ENCODE data around the gene ARSG.
A peak's percentile ranks its signal among the peaks of the same experiment; 100 is the strongest.

The ARSG gene

GRCh38 chr17:68292689-68293040 lies 1.4 kb downstream of the ARSG start:
- Mint-ChIP-seq H3K27me3 (no peaks in the 10 kb centered on the region), H3K4me1 (ENCODE audit: low read depth) (peaks cover 71% of the 10 kb centered on the region), H3K9me3 (no peaks in the 10 kb centered on the region), H3K36me3 (ENCODE audit: low read depth) (peaks cover 17% of the 10 kb centered on the region), H3K27ac (peak overlapping the region; percentile 88), H3K4me3 (peak overlapping the region; percentile 82)
- no peak for DNase-seq

GRCh38 chr17:68293490-68294195 lies 2.3 kb downstream of the ARSG start:
- no peaks in the 10 kb centered on the region for H3K27me3 Mint-ChIP-seq
- peaks cover 17% of the 10 kb centered on the region for H3K36me3 Mint-ChIP-seq (ENCODE audit: low read depth)
- peaks cover 73% of the 10 kb centered on the region for H3K4me1 Mint-ChIP-seq (ENCODE audit: low read depth)
- no peaks in the 10 kb centered on the region for H3K9me3 Mint-ChIP-seq
- H3K4me3 Mint-ChIP-seq: no peak overlapping the region
- DNase-seq: no peak
- H3K27ac Mint-ChIP-seq: no peak overlapping the region

- no peak overlapping the region for H3K4me3 Mint-ChIP-seq
- H3K36me3 Mint-ChIP-seq (ENCODE audit: low read depth): peaks cover 12% of the 10 kb centered on the region
- no peak overlapping the region for H3K27ac Mint-ChIP-seq
- H3K27me3 Mint-ChIP-seq: no peaks in the 10 kb centered on the region
- H3K4me1 Mint-ChIP-seq (ENCODE audit: low read depth): peaks cover 70% of the 10 kb centered on the region
- no peaks in the 10 kb centered on the region for H3K9me3 Mint-ChIP-seq
- no peak for DNase-seq
These were observed 2.9 kb downstream of the ARSG start for GRCh38 chr17:68294196-68294555.

GRCh38 chr17:68294617-68295016 lies 3.3 kb downstream of the ARSG start:
- no peak for DNase-seq
- H3K4me1 Mint-ChIP-seq (ENCODE audit: low read depth): peaks cover 66% of the 10 kb centered on the region
- H3K27ac Mint-ChIP-seq: no peak overlapping the region
- H3K9me3 Mint-ChIP-seq: no peaks in the 10 kb centered on the region
- H3K36me3 Mint-ChIP-seq (ENCODE audit: low read depth): peaks cover 11% of the 10 kb centered on the region
- H3K4me3 Mint-ChIP-seq: no peak overlapping the region
- H3K27me3 Mint-ChIP-seq: no peaks in the 10 kb centered on the region

- H3K27ac Mint-ChIP-seq: peak overlapping the region; percentile 7
- DNase-seq: peak; percentile 59
- H3K27me3 Mint-ChIP-seq: no peaks in the 10 kb centered on the region
- H3K4me1 Mint-ChIP-seq (ENCODE audit: low read depth): peaks cover 61% of the 10 kb centered on the region
- no peaks in the 10 kb centered on the region for H3K9me3 Mint-ChIP-seq
- H3K4me3 Mint-ChIP-seq: no peak overlapping the region
- peaks cover 9% of the 10 kb centered on the region for H3K36me3 Mint-ChIP-seq (ENCODE audit: low read depth)
These were observed 3.8 kb downstream of the ARSG start for GRCh38 chr17:68295086-68295485.

GRCh38 chr17:68296217-68297191 lies 5.2 kb downstream of the ARSG start:
- peaks cover 55% of the 10 kb centered on the region for H3K4me1 Mint-ChIP-seq (ENCODE audit: low read depth)
- H3K27me3 Mint-ChIP-seq: no peaks in the 10 kb centered on the region
- peak overlapping the region; percentile 38 for H3K27ac Mint-ChIP-seq
- H3K9me3 Mint-ChIP-seq: no peaks in the 10 kb centered on the region
- DNase-seq: peak; percentile 42
- no peaks in the 10 kb centered on the region for H3K36me3 Mint-ChIP-seq (ENCODE audit: low read depth)
- peak overlapping the region; percentile 59 for H3K4me3 Mint-ChIP-seq

- peaks cover 58% of the 10 kb centered on the region for H3K4me1 Mint-ChIP-seq (ENCODE audit: low read depth)
These were observed 5.9 kb downstream of the ARSG start for GRCh38 chr17:68297195-68297594.

GRCh38 chr17:68298601-68299000 lies 7.3 kb downstream of the ARSG start:
- Mint-ChIP-seq H3K27ac (no peak overlapping the region), H3K27me3 (no peaks in the 10 kb centered on the region), H3K9me3 (no peaks in the 10 kb centered on the region), H3K4me3 (no peak overlapping the region), H3K36me3 (ENCODE audit: low read depth) (no peaks in the 10 kb centered on the region), H3K4me1 (ENCODE audit: low read depth) (peaks cover 49% of the 10 kb centered on the region)
- no peak for DNase-seq

More at GRCh38 chr17:68297195-68297594, 5.9 kb downstream of the ARSG start:
- peak overlapping the region; percentile 38 for H3K27ac Mint-ChIP-seq
- H3K9me3 Mint-ChIP-seq: no peaks in the 10 kb centered on the region
- H3K4me3 Mint-ChIP-seq: peak overlapping the region; percentile 59
- H3K27me3 Mint-ChIP-seq: no peaks in the 10 kb centered on the region
- no peaks in the 10 kb centered on the region for H3K36me3 Mint-ChIP-seq (ENCODE audit: low read depth)
- no peak for DNase-seq

- H3K27me3 Mint-ChIP-seq: no peaks in the 10 kb centered on the region
- DNase-seq: no peak
- H3K27ac Mint-ChIP-seq: no peak overlapping the region
- H3K4me1 Mint-ChIP-seq (ENCODE audit: low read depth): peaks cover 38% of the 10 kb centered on the region
- H3K9me3 Mint-ChIP-seq: no peaks in the 10 kb centered on the region
- no peak overlapping the region for H3K4me3 Mint-ChIP-seq
- no peaks in the 10 kb centered on the region for H3K36me3 Mint-ChIP-seq (ENCODE audit: low read depth)
These were observed 8.5 kb downstream of the ARSG start for GRCh38 chr17:68299817-68300216.

GRCh38 chr17:68301438-68301959 lies 10.2 kb downstream of the ARSG start:
- no peaks in the 10 kb centered on the region for H3K9me3 Mint-ChIP-seq

GRCh38 chr17:68302066-68302564 lies 10.8 kb downstream of the ARSG start:
- H3K9me3 Mint-ChIP-seq: no peaks in the 10 kb centered on the region
- H3K27me3 Mint-ChIP-seq: no peaks in the 10 kb centered on the region
- H3K4me1 Mint-ChIP-seq (ENCODE audit: low read depth): peaks cover 19% of the 10 kb centered on the region
- peaks cover 2% of the 10 kb centered on the region for H3K36me3 Mint-ChIP-seq (ENCODE audit: low read depth)
- H3K4me3 Mint-ChIP-seq: no peak overlapping the region
- no peak for DNase-seq
- no peak overlapping the region for H3K27ac Mint-ChIP-seq

More at GRCh38 chr17:68301438-68301959, 10.2 kb downstream of the ARSG start:
- Mint-ChIP-seq H3K27me3 (no peaks in the 10 kb centered on the region), H3K27ac (no peak overlapping the region), H3K4me1 (ENCODE audit: low read depth) (peaks cover 25% of the 10 kb centered on the region), H3K4me3 (no peak overlapping the region), H3K36me3 (ENCODE audit: low read depth) (no peaks in the 10 kb centered on the region)
- DNase-seq: no peak

- no peak for DNase-seq
- H3K27me3 Mint-ChIP-seq: no peaks in the 10 kb centered on the region
- H3K4me3 Mint-ChIP-seq: no peak overlapping the region
- peaks cover 18% of the 10 kb centered on the region for H3K4me1 Mint-ChIP-seq (ENCODE audit: low read depth)
- H3K9me3 Mint-ChIP-seq: no peaks in the 10 kb centered on the region
- H3K27ac Mint-ChIP-seq: no peak overlapping the region
- H3K36me3 Mint-ChIP-seq (ENCODE audit: low read depth): peaks cover 8% of the 10 kb centered on the region
These were observed 11.4 kb downstream of the ARSG start for GRCh38 chr17:68302666-68303065.

- H3K36me3 Mint-ChIP-seq (ENCODE audit: low read depth): peaks cover 13% of the 10 kb centered on the region
- no peak overlapping the region for H3K4me3 Mint-ChIP-seq
- no peaks in the 10 kb centered on the region for H3K27me3 Mint-ChIP-seq
- no peaks in the 10 kb centered on the region for H3K9me3 Mint-ChIP-seq
- peaks cover 12% of the 10 kb centered on the region for H3K4me1 Mint-ChIP-seq (ENCODE audit: low read depth)
- no peak overlapping the region for H3K27ac Mint-ChIP-seq
- DNase-seq: no peak
These were observed 13.4 kb downstream of the ARSG start for GRCh38 chr17:68304706-68305105.

GRCh38 chr17:68305142-68305541 lies 13.8 kb downstream of the ARSG start:
- Mint-ChIP-seq H3K4me1 (ENCODE audit: low read depth) (peaks cover 16% of the 10 kb centered on the region), H3K27ac (no peak overlapping the region), H3K4me3 (no peak overlapping the region), H3K9me3 (no peaks in the 10 kb centered on the region), H3K27me3 (no peaks in the 10 kb centered on the region), H3K36me3 (ENCODE audit: low read depth) (peaks cover 13% of the 10 kb centered on the region)
- DNase-seq: no peak
